HEK293 (cell line): ENCODE data around the gene PCSK6.

Experiments
- CTCF ChIA-PET: fragments of 350-600 bp; formaldehyde crosslinking; extraction: SDS; loops from one replicate; lab custom pipeline; 2021; ENCODE audit warnings: antibody characterized with exemption; lab: Yijun Ruan, JAX
- POLR2A ChIA-PET: fragments of 300-600 bp; formaldehyde crosslinking; extraction: SDS; loops from one replicate; lab custom pipeline; 2020; ENCODE audit warnings: antibody characterized with exemption, inconsistent platforms; lab: Yijun Ruan, JAX
- H3K27ac ChIP-seq: fragments of 200-500 bp; sonication (Bioruptor generic); 2 replicates; pipeline ENCODE4 v1.5.1; 2014; ENCODE audit warnings: low read depth, low read length, control low read depth, inconsistent platforms; ENCODE audit errors: extremely low read depth
- H3K36me3 ChIP-seq, 2 experiments: fragments of 200-500 bp in 1 of 2; sonication (Bioruptor generic) in 1 of 2; 1 replicate in 1 of 2; 2 replicates in 1 of 2; pipeline ENCODE4 v1.5.1; 2014 to 2017; ENCODE audit warnings: inconsistent platforms in 2 of 2, low read length in 2 of 2; ENCODE audit not compliant: control insufficient read depth in 2 of 2, insufficient read depth in 1 of 2
- H3K4me1 ChIP-seq: fragments of 200-500 bp; sonication (Bioruptor generic); 2 replicates; pipeline ENCODE4 v1.5.1; 2014; ENCODE audit warnings: mild to moderate bottlenecking, low read length, inconsistent platforms; ENCODE audit not compliant: control insufficient read depth, insufficient read depth
- H3K4me3 ChIP-seq: 2 replicates; pipeline ENCODE4 v1.5.1; 2011; ENCODE audit warnings: low read depth, mild to moderate bottlenecking, control low read depth, low read length, moderate library complexity
- H3K9me3 ChIP-seq: fragments of 200-500 bp; sonication (Bioruptor generic); 2 replicates; pipeline ENCODE4 v1.5.1; 2014; ENCODE audit warnings: low read depth, low read length, inconsistent platforms; ENCODE audit not compliant: control insufficient read depth, insufficient read depth
- GLI4 ChIP-seq: fragments of 450-650 bp; formaldehyde crosslinking; IDR thresholded peaks from 2 replicates; pipeline ENCODE4 v1.5.1; 2016; ENCODE audit warnings: missing biosample characterization, missing genetic modification characterization
- HOXD13 ChIP-seq: sonication (generic); formaldehyde crosslinking; IDR thresholded peaks from 2 replicates; pipeline ENCODE4 v1.8.0; 2022; ENCODE audit warnings: missing genetic modification reagents, borderline replicate concordance
- KLF7 ChIP-seq: fragments of 450-650 bp; formaldehyde crosslinking; IDR thresholded peaks from 2 replicates; pipeline ENCODE4 v1.5.1; 2016; ENCODE audit warnings: missing biosample characterization, missing genetic modification characterization, borderline replicate concordance
- MEIS1 ChIP-seq: sonication (generic); formaldehyde crosslinking; IDR thresholded peaks from 2 replicates; pipeline ENCODE4 v1.8.1; 2022; ENCODE audit warnings: missing genetic modification reagents, mild to moderate bottlenecking, borderline replicate concordance
- ZBTB44 ChIP-seq: fragments of 450-650 bp; IDR thresholded peaks from 2 replicates; pipeline ENCODE4 v1.5.1; 2018; ENCODE audit warnings: missing biosample characterization, mild to moderate bottlenecking, missing genetic modification characterization
- ZBTB8A ChIP-seq: fragments of 450-650 bp; formaldehyde crosslinking; IDR thresholded peaks from 2 replicates; pipeline ENCODE4 v1.5.1; 2016; ENCODE audit warnings: missing biosample characterization, missing genetic modification characterization
- ZFHX2 ChIP-seq: fragments of 450-650 bp; formaldehyde crosslinking; conservative IDR thresholded peaks from 2 replicates; pipeline ENCODE4 v1.5.1; 2016; ENCODE audit warnings: missing biosample characterization, missing genetic modification characterization
- ZFP3 ChIP-seq: fragments of 450-650 bp; formaldehyde crosslinking; IDR thresholded peaks from 2 replicates; pipeline ENCODE4 v1.5.1; 2016; ENCODE audit warnings: low read depth, missing biosample characterization, missing genetic modification characterization
- ZNF280D ChIP-seq: fragments of 450-650 bp; formaldehyde crosslinking; IDR thresholded peaks from 2 replicates; pipeline ENCODE4 v1.5.1; 2016; ENCODE audit warnings: missing biosample characterization, missing genetic modification characterization
- ZNF292 ChIP-seq: fragments of 450-650 bp; formaldehyde crosslinking; IDR thresholded peaks from 2 replicates; pipeline ENCODE4 v1.5.1; 2016; ENCODE audit warnings: low read depth, missing biosample characterization, missing genetic modification characterization, borderline replicate concordance
- ZNF514 ChIP-seq: fragments of 450-650 bp; formaldehyde crosslinking; IDR thresholded peaks from 2 replicates; pipeline ENCODE4 v1.5.1; 2016; ENCODE audit warnings: missing biosample characterization, missing genetic modification characterization
- ZNF560 ChIP-seq: fragments of 450-650 bp; formaldehyde crosslinking; IDR thresholded peaks from 2 replicates; pipeline ENCODE4 v1.5.1; 2017; ENCODE audit warnings: missing biosample characterization, missing genetic modification characterization, borderline replicate concordance
- ZNF571 ChIP-seq: fragments of 450-650 bp; formaldehyde crosslinking; IDR thresholded peaks from 2 replicates; pipeline ENCODE4 v1.5.0; 2017; ENCODE audit warnings: missing biosample characterization, missing genetic modification characterization
- ZNF658 ChIP-seq: fragments of 450-650 bp; formaldehyde crosslinking; IDR thresholded peaks from 2 replicates; pipeline ENCODE4; 2016; ENCODE audit warnings: missing biosample characterization, missing genetic modification characterization
- ZNF701 ChIP-seq: fragments of 450-650 bp; formaldehyde crosslinking; IDR thresholded peaks from 2 replicates; pipeline ENCODE4 v1.5.1; 2016; ENCODE audit warnings: missing biosample characterization, missing genetic modification characterization
- ZNF830 ChIP-seq: fragments of 450-650 bp; IDR thresholded peaks from 2 replicates; pipeline ENCODE4 v1.5.0; 2018; ENCODE audit warnings: missing biosample characterization, missing genetic modification characterization, low read depth, mild to moderate bottlenecking, moderate library complexity

Gene PCSK6

GRCh38 chr15:101528917-101529299 lies 39.4 kb upstream of the PCSK6 start (continued):
- TF ChIP-seq MEIS1 (CRISPR knock-in tag), result no peak
- no peak for TF ChIP-seq ZNF830 (tag by site-specific recombination)

GRCh38 chr15:101528108-101528916 lies 38.8 kb upstream of the PCSK6 start:
- POLR2A ChIA-PET, result no interaction called here
- no peak overlapping the region for H3K4me3 ChIP-seq
- H3K4me1 ChIP-seq, result no peaks in the 10 kb centered on the region
- no peaks in the 10 kb centered on the region for H3K9me3 ChIP-seq
- H3K36me3 ChIP-seq, result no peaks in the 10 kb centered on the region
- TF ChIP-seq ZNF280D (no peak), KLF7 (tag by site-specific recombination) (no peak), ZFHX2 (no peak), ZFP3 (tag by site-specific recombination) (no peak), ZNF560 (no peak), ZNF701 (tag by site-specific recombination) (no peak), ZNF514 (tag by site-specific recombination) (no peak), ZBTB8A (tag by site-specific recombination) (no peak), ZNF292 (tag by site-specific recombination) (no peak), ZNF658 (tag by site-specific recombination) (no peak)
- CTCF ChIA-PET, result interaction anchor here (0.5 to 1.4 kb wide), 4 partner anchors 12 to 112 kb away, joined by 3 to 6 read pairs (median 4); no protein-coding TSS in a partner anchor
- H3K27ac ChIP-seq, result no peak overlapping the region

GRCh38 chr15:101526890-101527289 lies 37.4 kb upstream of the PCSK6 start:
- H3K27ac ChIP-seq, result no peak overlapping the region
- TF ChIP-seq ZBTB44, result no peak
- TF ChIP-seq HOXD13 (CRISPR knock-in tag), result no peak
- no peak for TF ChIP-seq GLI4
- no peak for TF ChIP-seq ZNF571 (tag by site-specific recombination)
- CTCF ChIA-PET, result interaction anchor here (0.5 to 1.5 kb wide), 5 partner anchors 16 to 214 kb away, joined by 3 to 6 read pairs (median 4); no protein-coding TSS in a partner anchor

More at GRCh38 chr15:101526890-101527289, 37.4 kb upstream of the PCSK6 start:
- no peaks in the 10 kb centered on the region for H3K4me1 ChIP-seq
- POLR2A ChIA-PET, result no interaction called here
- no peak overlapping the region for H3K4me3 ChIP-seq
- no peaks in the 10 kb centered on the region for H3K36me3 ChIP-seq
- no peaks in the 10 kb centered on the region for H3K9me3 ChIP-seq
